ENCODE data around the gene SH3D19.

Gene SH3D19

DNA sequence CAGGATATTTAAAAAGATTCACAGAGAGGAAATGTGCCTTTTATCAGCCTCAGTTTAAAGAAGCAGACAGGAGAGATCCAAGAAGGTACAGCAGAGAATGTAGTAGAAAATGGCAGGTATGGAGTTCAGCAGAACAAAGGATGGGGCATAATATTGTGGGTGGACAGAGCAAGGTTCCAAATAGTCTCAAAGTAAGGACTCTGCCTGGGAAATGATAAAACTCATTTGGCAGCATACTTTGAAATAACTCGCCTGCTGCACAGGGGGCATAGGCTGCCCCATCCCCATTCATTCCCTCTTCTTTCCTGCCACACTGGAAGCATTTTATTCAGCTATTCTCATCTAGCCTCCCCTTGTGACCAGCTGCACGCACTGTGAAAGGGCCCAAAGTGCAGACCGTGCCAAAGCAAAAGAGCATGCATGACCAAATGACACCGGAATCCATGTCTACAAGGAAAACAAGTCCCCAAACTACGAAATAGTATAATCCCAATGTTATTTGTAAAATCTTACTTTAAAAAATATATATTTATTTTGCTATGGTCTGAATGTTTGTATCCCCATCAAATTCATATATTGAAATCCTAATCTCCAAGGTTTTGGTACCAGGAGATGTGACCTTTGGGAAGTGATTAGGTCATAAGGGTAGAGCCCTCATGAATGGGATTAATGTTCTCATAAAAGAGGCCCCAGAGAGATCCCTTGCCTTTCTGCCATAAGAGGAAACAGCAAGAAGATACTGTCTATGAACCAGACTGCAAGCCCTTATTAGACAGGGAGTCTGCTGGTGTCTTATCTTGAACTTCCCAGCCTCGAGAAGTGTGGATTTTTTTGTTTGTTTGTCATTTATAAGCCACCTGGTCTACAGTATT lies 125.8 kb downstream of the SH3D19 start:
- in situ Hi-C loops (cut with MboI; ENCODE audit: low sequenced_read_pairs) = no loop called here

DNA sequence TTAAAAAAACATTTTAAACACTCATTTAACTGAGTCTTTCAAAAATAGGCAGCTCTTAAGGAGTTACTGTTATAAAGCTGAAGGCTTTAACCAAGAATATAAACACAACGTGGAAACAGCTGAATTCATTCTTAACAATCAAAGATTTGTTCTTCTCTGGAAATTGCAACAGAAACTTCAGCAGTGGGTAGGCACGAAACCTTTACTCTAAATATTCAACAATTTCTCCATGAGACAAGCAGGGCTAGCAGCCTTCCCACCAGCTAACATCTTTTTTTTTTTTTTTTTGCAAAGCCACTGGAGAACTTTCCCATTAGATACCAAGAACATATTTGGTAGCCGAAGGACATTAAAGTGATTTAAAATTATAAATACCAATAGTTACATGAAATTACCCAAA lies 126.7 kb downstream of the SH3D19 start:
- in situ Hi-C loops (cut with MboI; ENCODE audit: low sequenced_read_pairs) = no loop called here

DNA sequence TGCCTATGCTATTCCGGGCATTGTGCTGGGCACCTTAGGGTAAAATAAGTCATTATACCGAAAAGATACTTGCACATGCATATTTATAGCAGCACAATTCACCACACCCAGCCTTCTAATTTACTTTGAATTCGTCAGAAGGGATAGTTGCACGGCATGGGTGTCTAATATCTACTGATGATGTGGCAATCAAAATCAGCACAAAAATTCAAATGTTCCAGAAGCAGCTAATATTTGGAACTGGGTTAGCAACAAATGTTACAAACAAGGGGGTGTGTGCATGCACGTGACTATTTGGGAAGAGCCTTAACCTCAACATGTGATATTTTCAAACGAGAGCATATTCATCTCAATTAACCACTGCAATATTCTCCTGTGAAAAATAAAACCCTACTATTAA lies 128.2 kb downstream of the SH3D19 start:
- in situ Hi-C loops (cut with MboI; ENCODE audit: low sequenced_read_pairs) = no loop called here

DNA sequence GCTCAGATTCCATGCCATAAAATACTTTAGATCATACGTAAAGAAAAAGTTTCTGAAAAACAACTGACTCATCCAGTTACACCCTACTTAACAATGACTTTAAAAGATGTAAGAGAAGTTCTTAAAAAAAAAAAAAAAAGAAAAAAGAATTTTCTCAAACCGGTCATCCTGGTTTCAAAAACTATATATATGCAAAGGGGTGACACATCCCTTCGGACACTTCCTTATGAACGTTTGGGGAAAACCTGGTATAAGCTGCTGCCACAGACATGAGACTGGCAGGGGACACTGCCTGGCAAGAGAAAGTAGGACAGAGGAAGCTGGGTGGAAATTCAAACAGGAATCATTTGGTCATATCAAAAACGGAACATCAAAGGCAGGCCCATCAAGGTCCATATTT lies 129.6 kb downstream of the SH3D19 start:
- in situ Hi-C loops (cut with MboI; ENCODE audit: low sequenced_read_pairs) = no loop called here

DNA sequence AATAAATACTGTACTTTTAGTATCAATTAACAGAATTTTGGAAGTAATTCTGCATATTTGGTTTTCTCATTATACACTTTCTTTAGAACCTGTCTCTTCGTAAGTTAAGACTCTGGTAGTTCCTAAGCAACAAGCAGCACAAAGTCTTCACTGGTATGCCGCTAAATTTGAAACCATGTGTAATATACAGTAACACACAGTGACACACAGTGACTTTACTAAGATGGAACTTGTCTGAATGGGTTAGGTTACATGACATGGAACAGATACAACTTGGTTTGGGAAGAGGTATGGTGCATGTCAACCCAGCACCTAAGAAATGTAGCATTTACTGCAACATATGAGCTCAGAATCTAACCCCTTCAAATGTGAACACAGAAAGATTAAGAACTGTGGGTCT lies 132.0 kb downstream of the SH3D19 start:
- in situ Hi-C loops (cut with MboI; ENCODE audit: low sequenced_read_pairs) = no loop called here

DNA sequence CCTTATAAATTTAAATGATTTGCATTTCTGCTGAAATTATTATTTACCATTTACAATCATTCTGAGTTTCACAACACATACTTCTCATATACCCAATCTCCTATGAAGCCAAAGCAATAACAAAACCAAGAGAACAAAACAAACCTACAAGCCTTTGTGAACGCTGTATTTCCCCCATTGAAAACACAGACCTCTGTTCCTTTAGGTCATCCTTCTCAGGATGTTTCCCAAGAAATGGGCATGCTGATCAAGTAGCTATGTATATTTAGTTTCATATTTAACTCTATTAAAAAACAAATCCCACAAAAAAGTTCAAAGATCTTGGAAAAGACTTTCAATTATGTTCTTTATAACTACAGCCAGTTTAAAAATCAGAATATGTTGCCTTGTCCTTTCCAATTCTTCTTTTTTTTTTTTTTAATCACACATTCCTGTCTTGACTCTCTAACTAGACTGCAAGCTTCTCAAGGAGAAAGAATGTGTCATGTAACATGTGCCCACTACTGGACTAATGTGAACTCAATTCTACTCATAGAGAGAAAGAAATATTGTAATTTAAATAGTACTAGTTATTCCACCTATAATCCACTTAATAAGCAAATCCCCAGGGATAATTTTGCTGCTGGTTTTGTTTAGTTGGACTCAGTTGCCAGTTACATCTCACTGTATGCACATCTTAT lies 132.7 kb downstream of the SH3D19 start:
- in situ Hi-C loops (cut with MboI; ENCODE audit: low sequenced_read_pairs) = no loop called here

DNA sequence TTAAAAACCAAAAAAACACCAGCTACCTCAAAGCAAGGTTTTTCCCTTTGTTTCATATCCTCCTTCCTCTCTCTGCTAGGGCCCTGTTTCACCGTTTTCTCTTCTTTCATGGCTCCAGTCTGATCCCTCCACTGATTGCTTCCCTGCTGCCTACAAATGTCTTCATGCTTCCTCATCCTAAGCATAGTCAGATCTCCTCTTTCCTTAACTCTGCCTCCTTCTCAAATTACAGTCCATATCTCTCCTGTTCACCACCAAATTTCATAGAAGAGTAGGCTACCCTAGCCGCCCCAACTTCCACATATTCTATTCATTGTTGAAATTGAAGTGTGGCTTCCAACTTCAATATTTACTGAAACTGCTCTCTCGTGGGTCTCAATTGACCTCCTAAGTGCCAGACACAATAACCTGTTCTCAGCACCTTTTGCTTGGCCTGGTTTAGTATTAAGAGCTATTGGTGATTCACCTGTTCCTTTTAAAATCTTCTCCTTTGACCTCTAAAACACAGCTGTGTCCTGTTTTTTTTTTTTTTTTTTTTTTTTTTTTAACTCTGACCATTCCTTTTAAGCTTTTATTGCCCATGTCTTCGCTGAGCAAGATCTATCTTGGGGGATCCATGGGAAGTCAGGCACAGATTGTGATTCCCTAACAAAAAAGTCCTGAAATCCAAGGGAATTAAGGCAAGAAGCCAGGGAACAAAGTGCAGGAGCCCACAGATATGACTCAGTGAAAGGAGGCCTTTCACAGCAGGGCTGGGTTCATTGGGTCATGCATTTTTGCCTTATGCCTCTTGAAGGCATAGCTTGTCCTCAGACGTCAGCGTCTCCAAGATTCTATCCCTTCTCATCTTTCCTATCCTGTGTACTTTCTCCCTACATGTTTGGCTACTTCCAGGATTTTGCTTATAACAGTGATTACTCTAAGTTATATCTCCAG lies 140.6 kb downstream of the SH3D19 start:
- in situ Hi-C loops (cut with MboI; ENCODE audit: low sequenced_read_pairs) = no loop called here

DNA sequence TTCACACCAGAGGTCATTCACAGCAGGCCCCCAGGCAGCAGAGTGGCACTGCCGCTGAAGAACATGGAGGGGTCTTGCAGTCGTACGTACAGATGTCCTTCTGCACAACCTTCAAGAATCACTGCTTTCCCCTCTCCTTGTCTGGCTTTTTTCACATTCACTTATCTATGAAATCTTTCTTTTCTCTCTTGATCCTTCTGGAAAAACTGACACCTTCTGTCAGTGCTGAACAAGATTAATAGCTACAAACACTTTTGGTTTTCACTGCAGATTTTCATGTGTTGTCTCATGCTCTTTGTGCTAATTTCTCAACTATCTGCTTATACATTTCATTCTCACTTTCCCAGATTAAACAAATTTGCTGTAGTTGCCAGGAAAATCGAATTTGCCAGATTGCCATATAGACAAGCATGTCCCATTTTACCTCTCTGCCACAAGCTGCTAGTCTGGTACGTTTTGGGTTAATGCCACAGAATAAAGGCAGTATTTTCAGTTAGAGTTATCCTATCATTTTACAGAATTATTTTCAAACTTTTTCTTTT lies 142.9 kb downstream of the SH3D19 start:
- in situ Hi-C loops (cut with MboI; ENCODE audit: low sequenced_read_pairs) = no loop called here

DNA sequence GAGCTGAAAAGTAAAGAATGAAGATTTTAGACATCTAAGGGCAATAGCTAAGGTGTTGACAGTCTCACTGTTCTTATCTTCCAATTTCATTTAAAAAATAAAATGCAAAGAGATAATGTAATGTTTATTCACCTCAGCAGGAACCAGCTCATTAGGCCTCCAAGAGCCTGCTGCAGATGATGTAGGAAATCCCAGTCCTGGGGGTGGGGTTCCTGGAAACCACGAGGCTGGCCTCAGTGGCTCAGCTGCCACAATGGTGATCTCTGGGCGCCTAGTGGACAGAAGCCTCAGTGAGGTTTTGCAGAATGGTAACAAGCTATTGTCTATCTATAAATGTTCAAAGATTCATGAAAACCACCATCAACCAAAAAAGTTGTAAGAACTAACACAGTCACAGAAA lies 148.7 kb downstream of the SH3D19 start:
- in situ Hi-C loops (cut with MboI; ENCODE audit: low sequenced_read_pairs) = no loop called here

DNA sequence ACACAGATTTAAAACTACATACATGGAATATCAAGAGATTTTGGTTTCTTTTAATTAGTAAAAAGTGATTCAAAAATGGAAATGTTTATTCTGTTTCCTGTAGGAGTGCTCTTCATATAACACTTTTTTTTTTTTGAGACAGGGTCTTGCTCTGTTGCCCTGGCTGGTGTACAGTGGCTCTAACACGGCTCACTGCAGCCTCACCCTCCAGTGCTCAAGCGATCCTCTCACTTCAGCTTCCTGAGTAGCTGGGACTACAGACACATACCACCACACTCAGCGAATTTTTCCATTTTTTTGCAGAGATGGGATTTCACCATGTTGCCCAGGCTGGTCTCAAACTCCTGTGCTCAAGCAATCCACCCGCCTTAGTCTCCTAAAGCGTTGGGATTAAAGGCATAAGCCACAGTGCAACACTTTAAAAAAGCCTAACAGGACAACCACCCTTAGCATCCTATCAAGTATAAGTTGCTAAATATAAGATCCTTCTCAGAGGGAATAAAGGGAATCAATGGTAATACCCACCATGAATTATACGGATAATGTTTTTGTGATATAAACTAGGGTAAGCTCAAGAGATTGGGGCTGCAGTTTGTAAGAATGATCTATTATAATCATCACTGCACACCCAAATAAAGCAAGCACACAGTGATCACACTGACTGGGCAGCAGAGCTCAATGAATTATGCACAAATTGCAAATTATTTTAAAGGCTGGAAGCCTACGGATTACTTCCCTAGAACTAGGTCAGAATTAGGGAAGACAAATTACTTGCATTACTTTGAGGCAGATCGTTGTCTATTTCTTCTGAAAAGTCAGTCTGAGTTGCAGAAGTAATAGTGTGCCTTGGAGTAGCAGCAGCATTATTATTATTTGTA lies 149.4 kb downstream of the SH3D19 start:
- in situ Hi-C loops (cut with MboI; ENCODE audit: low sequenced_read_pairs) = no loop called here

DNA sequence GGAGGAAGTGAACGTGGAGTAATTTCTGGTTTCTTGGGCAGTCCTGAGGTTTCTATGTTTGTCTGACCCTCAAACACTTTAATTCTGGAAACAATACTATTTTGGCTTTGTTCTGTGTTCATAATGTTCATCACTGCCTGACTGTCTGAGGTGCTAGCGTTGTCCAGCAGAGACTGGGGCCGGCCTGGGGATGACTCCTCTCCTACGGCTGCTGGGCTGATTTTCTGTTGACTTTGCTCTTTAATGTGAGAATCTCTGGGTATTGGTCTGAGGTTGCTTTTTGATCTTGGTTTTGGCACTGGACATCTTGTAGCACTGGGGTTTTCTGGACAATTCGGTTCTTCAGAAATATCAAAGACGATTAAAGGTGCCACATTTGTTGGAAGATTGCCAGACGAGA lies 150.2 kb downstream of the SH3D19 start:
- in situ Hi-C loops (cut with MboI; ENCODE audit: low sequenced_read_pairs) = no loop called here

DNA sequence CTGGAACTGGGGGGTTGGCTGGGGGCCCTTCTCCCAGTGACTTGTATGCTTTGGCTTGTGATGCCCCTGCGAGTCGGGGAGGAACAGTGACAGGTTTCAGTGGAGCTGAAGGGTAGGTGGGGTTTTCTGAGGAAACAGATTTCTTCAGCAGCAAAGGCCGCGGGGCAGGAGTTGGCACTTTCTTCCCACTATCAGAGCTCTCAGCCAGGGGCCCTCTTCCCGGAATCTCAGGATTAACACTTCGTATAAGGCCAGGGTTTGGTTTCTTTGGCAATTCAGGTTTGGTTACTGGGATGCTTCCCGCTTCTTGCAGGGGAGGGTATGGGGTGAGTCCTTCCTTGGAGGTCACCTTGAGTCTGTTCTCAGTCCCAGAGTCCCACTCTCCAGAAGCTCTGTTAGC lies 150.6 kb downstream of the SH3D19 start:
- in situ Hi-C loops (cut with MboI; ENCODE audit: low sequenced_read_pairs) = no loop called here

DNA sequence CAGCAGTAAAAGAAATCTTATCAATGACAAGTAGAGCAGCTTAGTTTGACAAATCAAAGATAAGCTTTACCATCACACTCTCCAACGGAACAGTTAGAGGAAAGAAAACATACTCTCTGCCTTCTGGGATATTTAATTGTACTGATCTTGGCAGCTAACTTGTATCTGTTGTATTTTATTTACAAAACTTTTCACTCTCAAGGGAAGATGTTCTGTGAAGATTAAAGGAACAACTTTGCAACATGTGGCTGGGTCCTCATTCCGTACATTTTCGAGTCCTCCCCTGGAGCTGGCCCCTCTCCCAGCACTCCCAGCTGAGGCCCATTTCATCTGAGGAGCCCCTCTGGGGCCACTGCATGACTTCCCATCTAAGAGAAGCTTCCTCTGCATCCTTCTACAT lies 151.5 kb downstream of the SH3D19 start:
- in situ Hi-C loops (cut with MboI; ENCODE audit: low sequenced_read_pairs) = no loop called here

DNA sequence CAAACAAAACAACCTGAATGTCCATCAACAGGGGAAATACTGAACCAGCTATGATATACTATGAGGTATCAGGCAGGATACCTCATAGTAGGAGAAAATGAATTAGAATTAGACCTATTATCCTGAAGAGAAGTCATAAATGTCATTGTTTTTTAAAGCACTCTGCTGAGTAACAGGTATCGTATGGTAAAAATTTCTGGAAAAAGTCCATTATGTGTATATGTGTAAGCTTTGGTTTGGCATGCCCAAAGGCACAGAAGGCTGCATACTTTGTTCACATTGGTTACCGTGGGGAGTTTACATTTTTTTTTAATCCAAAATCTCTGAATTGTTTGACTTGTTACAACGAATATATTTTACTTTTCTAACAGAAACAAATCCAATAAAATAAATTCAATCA lies 155.5 kb downstream of the SH3D19 start:
- in situ Hi-C loops (cut with MboI; ENCODE audit: low sequenced_read_pairs) = no loop called here

DNA sequence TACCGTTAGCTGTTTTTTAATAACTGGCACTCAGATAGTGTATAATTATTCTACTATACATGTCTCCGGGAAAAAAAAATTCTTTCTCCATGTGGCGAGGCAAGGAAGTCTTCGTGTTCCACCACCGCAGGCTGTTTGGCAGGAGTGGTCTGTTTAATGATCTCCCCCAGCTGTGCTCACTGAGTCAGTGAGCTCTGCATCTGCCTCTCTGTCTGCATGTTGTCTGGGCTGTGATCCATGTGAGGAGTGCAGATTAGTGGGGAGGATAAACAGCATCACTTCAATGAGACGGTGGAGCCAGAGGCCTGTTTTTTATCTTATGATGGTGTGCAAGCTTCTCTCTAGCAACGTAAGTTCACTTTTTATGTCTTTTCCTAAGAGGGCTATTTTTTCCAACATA lies 156.2 kb downstream of the SH3D19 start:
- in situ Hi-C loops (cut with MboI; ENCODE audit: low sequenced_read_pairs) = no loop called here

DNA sequence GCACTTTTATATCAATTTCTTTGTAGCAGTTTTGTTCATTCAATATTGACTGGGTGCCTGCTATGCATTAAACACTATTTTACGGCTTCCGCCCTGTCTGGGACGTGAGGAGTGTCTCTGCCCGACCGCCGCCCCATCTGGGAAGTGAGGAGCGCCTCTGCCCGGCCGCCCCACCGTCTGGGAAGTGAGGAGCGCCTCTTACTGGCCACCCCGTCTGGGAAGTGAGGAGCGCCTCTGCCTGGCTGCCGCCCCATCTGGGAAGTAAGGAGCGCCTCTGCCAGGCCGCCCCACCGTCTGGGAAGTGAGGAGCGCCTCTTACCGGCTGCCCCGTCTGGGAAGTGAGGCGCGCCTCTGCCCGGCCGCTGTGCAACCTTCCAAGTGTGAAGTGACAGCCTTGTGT lies 157.8 kb downstream of the SH3D19 start:
- in situ Hi-C loops (cut with MboI; ENCODE audit: low sequenced_read_pairs) = no loop called here

DNA sequence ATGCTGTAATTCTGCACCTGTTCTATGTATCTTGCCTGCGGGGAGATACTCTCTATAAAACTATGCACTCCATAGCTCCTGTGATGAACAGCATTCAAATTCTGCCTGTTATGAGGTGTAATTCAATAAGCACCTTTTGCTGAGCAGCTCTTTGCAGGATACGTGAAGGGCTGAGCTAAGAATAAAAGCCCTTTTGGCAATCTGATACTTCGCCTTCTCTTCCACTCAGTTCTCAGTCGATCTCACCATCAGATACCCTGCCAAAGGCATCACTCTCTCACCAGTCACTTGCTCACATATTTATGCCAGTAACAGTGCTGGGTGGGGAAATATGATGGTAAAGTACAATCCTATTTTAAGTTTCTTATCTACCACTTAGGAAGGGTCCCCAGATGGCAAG lies 158.8 kb downstream of the SH3D19 start:
- in situ Hi-C loops (cut with MboI; ENCODE audit: low sequenced_read_pairs) = no loop called here

DNA sequence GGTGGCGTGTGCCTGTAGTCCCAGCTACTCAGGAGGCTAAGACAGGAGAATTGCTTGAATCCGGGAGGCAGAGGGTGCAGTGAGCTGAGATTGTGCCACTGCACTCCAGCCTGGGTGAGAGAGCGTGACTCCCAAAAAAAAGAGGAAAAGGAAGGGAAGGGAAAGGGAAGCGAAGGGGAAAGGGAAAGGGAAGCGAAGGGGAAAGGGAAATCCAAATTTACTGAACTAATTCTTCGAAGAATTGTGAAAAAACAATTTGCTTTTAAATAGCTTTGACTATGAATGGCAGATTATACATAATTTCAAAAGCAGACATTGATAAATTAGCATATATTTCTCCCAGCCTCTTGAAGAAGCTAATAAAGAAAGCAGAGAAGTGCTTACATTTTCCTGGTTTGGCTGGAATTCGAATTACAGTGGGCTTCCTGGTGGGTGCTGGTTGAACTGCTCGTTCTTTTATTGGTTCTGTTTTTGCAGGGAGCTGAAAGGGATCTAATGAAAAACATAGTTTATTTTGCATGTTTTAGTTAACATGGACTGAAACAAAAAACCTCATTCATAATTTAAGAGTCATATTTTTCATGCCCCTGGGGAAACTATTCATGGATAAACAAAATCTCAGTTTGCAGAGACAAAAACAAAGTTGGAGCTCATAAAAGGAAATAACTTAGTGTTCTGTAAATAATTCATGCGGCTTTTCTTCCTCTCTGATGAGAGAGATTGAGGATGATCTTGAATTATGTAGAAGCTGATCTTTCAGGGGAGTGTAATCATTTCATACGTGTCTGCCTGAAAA lies 160.0 kb downstream of the SH3D19 start:
- in situ Hi-C loops (cut with MboI; ENCODE audit: low sequenced_read_pairs) = no loop called here

DNA sequence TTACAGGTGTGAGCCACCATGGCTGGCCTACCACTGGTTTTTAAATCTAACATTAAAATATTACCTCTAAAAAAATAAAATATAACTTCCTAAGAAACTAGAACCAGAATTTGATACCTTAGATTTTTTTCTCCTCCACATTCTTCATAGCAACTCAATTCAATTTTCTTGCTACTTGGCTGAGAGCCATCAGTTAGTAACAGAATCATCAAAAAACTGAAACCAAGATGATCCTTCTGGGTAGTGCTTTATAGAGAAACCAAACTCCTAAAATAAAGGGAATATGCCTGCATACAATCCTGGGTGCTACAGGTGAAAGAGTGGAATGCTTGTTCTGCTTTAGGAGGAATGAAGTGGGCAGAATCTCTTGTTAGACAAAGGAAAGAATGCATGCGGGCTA lies 161.6 kb downstream of the SH3D19 start:
- in situ Hi-C loops (cut with MboI; ENCODE audit: low sequenced_read_pairs) = no loop called here
